Aorta (tissue), 5 donors: Measurements from ENCODE around the gene NPIPA5. TPM values are rescaled to one million over a fixed set of nuclear protein-coding genes. Genes with fewer than 3 reads are reported as not detected.
"Not testable (repeated sequence)": the region's sequence is repeated elsewhere in the genome, so short reads cannot be mapped to it uniquely, and the experiment has no call there.

Source experiments
- ATAC-seq: fragments of 200-7000 bp; cut with Tn5 transposase; one replicate; pipeline ENCODE4 v1.9.1; 2022; ENCODE audit warnings: moderate library complexity; ENCODE audit not compliant: low FRiP score
- DNase-seq, 2 donors: peaks; one replicate each; pipeline ENCODE4 v3.0.0-alpha.2; 2020
- H3K27ac ChIP-seq, 2 donors: one replicate each; pipeline ENCODE4 v1.5.1; 2013; ENCODE audit warnings: low read length in 2 of 2, mild to moderate bottlenecking in 2 of 2, moderate library complexity in 2 of 2, control low read depth in 1 of 2, inconsistent platforms in 1 of 2, low read depth in 1 of 2
- H3K27me3 ChIP-seq, 2 donors: one replicate each; pipeline ENCODE4 v1.6.1; 2013; ENCODE audit warnings: control low read depth in 1 of 2, low read length in 1 of 2, mild to moderate bottlenecking in 1 of 2, moderate library complexity in 1 of 2; ENCODE audit not compliant: insufficient read depth in 2 of 2, control insufficient read depth in 1 of 2
- H3K36me3 ChIP-seq, 2 donors: one replicate each; pipeline ENCODE4 v1.6.1; 2013; ENCODE audit warnings: control low read depth in 1 of 2, low read length in 1 of 2, mild to moderate bottlenecking in 1 of 2; ENCODE audit not compliant: insufficient read depth in 2 of 2, control insufficient read depth in 1 of 2
- H3K4me1 ChIP-seq, 2 donors: one replicate each; pipeline ENCODE4 v1.6.1; 2013; ENCODE audit warnings: low read length in 2 of 2, control low read depth in 1 of 2, mild to moderate bottlenecking in 1 of 2, moderate library complexity in 1 of 2; ENCODE audit not compliant: insufficient read depth in 2 of 2, control insufficient read depth in 1 of 2
- H3K4me3 ChIP-seq, 2 donors: one replicate each; pipeline ENCODE4 v1.5.1; 2013; ENCODE audit warnings: low read length in 2 of 2, control low read depth in 1 of 2, mild to moderate bottlenecking in 1 of 2
- H3K9me3 ChIP-seq: one replicate; pipeline ENCODE4 v1.6.1; 2013; ENCODE audit warnings: mild to moderate bottlenecking, low read length; ENCODE audit not compliant: control insufficient read depth
- WGBS, 2 donors: extraction: QIAGEN DNeasy Blood & Tissue Kit; methylation state at CpG; one replicate each; pipeline ENCODE4 v1.1.7; 2013; 5-methylcytosine and 5-hydroxymethylcytosine counted together
- intact Hi-C, 2 donors: fragments of 100-400 bp; cut with DNase I; formaldehyde crosslinking; loops; one replicate each; pipeline versions ENCODE4 v1.14.2 to v1.15.0; 2022
- polyA plus RNA-seq, 2 donors: library from polyadenylated mRNA; stranded (reverse); fragments of 200-250 nt; gene quantifications; one replicate each; pipeline ENCODE4 v1.2.3, GENCODE V29; 2013
- total RNA-seq, 2 donors: library from RNA; stranded (reverse); fragmentation: NEBNext Ultra II Directional; extraction: Animal tissue kit (Norgen Biotek cat#: 25700); gene quantifications; one replicate each; pipeline ENCODE4 v1.2.1, GENCODE V29; 2021
- donor health status: healthy with polysubstance abuse.
- donor health status: Bipolar disorder and iron deficiency.
- donor health status: DM: no; HTN: no; CAD: no.
- donor health status: DM: no; HTN: no; CAD: no.
- donor health status: DM: yes; HTN: yes; CAD: no.

Gene NPIPA5
- total and polyA plus RNA-seq, 4 donors = 3.8 to 93.0 (median 17.4) TPM

- H3K36me3 ChIP-seq, H3K4me1 ChIP-seq, H3K27ac ChIP-seq, H3K9me3 ChIP-seq, H3K4me3 ChIP-seq, DNase-seq, H3K27me3 ChIP-seq, intact Hi-C loops, ATAC-seq: not testable (repeated sequence)
- no CpG with 5 or more reads among the region's 2 CpGs for WGBS, 2 donors
Observed at GRCh38 chr16:15330978-15331377, 47.1 kb downstream of the NPIPA5 start.

DNA sequence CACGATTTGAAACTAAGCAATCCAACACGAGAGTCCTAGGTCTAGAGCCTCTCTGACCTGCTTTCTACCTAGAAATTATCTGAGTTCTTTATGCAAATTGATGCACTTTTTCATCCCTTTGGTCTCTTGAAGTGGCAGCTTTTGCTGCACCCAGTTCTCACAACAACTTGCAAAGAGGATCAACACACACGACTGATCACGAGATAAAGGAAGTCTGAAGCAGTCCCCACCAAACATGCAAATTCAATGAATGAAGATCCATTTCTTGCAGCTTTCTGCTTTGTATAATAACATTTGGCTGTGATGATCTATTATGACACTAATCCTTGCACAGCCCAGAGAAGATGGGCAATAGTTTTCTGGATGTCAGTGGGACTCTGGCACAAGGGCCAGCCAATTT is 53.1 kb downstream of the NPIPA5 start:
- DNase-seq, ATAC-seq, intact Hi-C loops, H3K27ac ChIP-seq, H3K36me3 ChIP-seq, H3K4me3 ChIP-seq, H3K9me3 ChIP-seq, H3K4me1 ChIP-seq, H3K27me3 ChIP-seq: not testable (repeated sequence)
- WGBS, 2 donors = 69 to 85% methylated on average over 2 of the region's 4 CpGs

DNA sequence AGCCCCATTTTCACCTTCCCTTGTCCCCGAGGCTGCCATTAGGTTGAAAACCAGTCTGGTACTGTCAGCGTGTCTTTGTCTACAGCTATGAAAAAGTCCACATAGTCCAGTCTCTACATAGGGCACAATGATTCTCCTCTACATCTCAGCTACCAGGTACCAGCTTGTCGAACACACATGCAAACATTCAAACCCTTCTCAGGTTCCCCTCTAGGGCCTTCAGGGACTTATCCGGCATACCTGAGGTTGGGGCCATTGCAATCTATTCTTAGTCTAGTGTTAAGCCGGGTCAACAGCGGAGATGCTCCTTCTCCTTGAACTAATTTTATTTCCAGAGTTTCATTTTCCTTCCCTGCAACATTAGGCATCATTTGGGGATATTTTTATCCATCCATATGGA is 54.7 kb downstream of the NPIPA5 start:
- H3K36me3 ChIP-seq, ATAC-seq, H3K4me1 ChIP-seq, H3K4me3 ChIP-seq, intact Hi-C loops, H3K27ac ChIP-seq, H3K9me3 ChIP-seq, DNase-seq, H3K27me3 ChIP-seq: not testable (repeated sequence)
- WGBS, 2 donors = 82% methylated on average over 2 of the region's 6 CpGs; no CpG with 5 or more reads in 1 of the 2 donors

- H3K36me3 ChIP-seq, H3K4me3 ChIP-seq, H3K9me3 ChIP-seq, ATAC-seq, DNase-seq, intact Hi-C loops, H3K27ac ChIP-seq, H3K27me3 ChIP-seq, H3K4me1 ChIP-seq: not testable (repeated sequence)
- 77 to 79% methylated on average over 2 of the region's 2 CpGs for WGBS, 2 donors
Observed at GRCh38 chr16:15321221-15321620, 56.9 kb downstream of the NPIPA5 start.

- H3K27me3 ChIP-seq, H3K36me3 ChIP-seq, ATAC-seq, H3K4me1 ChIP-seq, intact Hi-C loops, H3K27ac ChIP-seq, H3K4me3 ChIP-seq, DNase-seq, H3K9me3 ChIP-seq: not testable (repeated sequence)
- WGBS, 2 donors = 79 to 97% methylated on average over 1 of the region's 1 CpG
Observed at GRCh38 chr16:15314562-15314961, 63.5 kb downstream of the NPIPA5 start.

Other genes with a start within 250 kb of the NPIPA5 start
- gene MPV17L, start 17.5 kb upstream of the NPIPA5 start, total RNA-seq = 1 to 10 TPM; 2.4 to 5.6 TPM
- 1 to 10 TPM; 2.1 to 4.0 TPM for gene MPV17L, start 17.5 kb upstream of the NPIPA5 start, polyA plus RNA-seq
- gene BMERB1, start 56.3 kb upstream of the NPIPA5 start, total RNA-seq = 10 to 100 TPM; 71.1 TPM
- 10 to 100 TPM; 52.2 to 76.7 TPM for gene BMERB1, start 56.3 kb upstream of the NPIPA5 start, polyA plus RNA-seq